Common myeloid progenitor, CD34-positive (primary cell): ENCODE results near the gene TMA7B. TPM values are rescaled to one million over a fixed set of nuclear protein-coding genes. Genes with fewer than 3 reads are reported as not detected.

Source experiments
- CTCF ChIA-PET: fragments of 350-600 bp; sonication (Branson Sonifier 250); formaldehyde crosslinking; loops from one replicate; lab custom pipeline; 2021; ENCODE audit warnings: antibody characterized with exemption; lab: Charles Lee
- POLR2A ChIA-PET: fragments of 350-600 bp; sonication (Branson Sonifier 250); formaldehyde crosslinking; loops from one replicate; lab custom pipeline; 2021; ENCODE audit warnings: antibody characterized with exemption; lab: Charles Lee
- DNase-seq, 3 donors: peaks; one replicate each; pipeline versions ENCODE4 v3.0.0 to v3.0.0-alpha.2; 2013
- H3K27ac ChIP-seq, 2 experiments: 1 replicate in 1 of 2; 2 replicates in 1 of 2; pipeline ENCODE4 v1.7.0; 2013; ENCODE audit warnings: inconsistent platforms in 2 of 2, low read length in 2 of 2, mild to moderate bottlenecking in 2 of 2, low read depth in 1 of 2, moderate library complexity in 1 of 2; ENCODE audit not compliant: severe bottlenecking in 2 of 2, insufficient read depth in 1 of 2, poor library complexity in 1 of 2
- H3K27me3 ChIP-seq, 5 experiments: replicated peaks in 2 of 5; 1 replicate in 3 of 5; 2 replicates in 2 of 5; pipeline versions ENCODE4 v1.6.1 to v1.7.0; 2013; ENCODE audit warnings: low read length in 4 of 5, mild to moderate bottlenecking in 2 of 5, moderate library complexity in 2 of 5, inconsistent platforms in 1 of 5; ENCODE audit not compliant: insufficient read depth in 5 of 5, control insufficient read depth in 4 of 5
- H3K36me3 ChIP-seq, 4 experiments: 1 replicate in 2 of 4; 2 replicates in 2 of 4; pipeline versions ENCODE4 v1.6.1 to v1.7.0; 2013; ENCODE audit warnings: low read length in 3 of 4, control low read depth in 1 of 4, mild to moderate bottlenecking in 1 of 4; ENCODE audit not compliant: control insufficient read depth in 4 of 4, insufficient read depth in 4 of 4
- H3K4me1 ChIP-seq, 4 experiments: 1 replicate in 3 of 4; 2 replicates in 1 of 4; pipeline versions ENCODE4 v1.6.1 to v1.7.1; 2013; ENCODE audit warnings: low read length in 3 of 4, mild to moderate bottlenecking in 3 of 4, control low read depth in 1 of 4, inconsistent platforms in 1 of 4, moderate library complexity in 1 of 4; ENCODE audit not compliant: control insufficient read depth in 4 of 4, insufficient read depth in 4 of 4; ENCODE audit errors: control extremely low read depth in 1 of 4
- H3K4me3 ChIP-seq, 7 experiments: 1 replicate in 4 of 7; 2 replicates in 3 of 7; pipeline versions ENCODE4 v1.5.1 to v1.7.0; 2013; ENCODE audit warnings: mild to moderate bottlenecking in 7 of 7, low read length in 6 of 7, moderate library complexity in 6 of 7, inconsistent platforms in 2 of 7, low read depth in 2 of 7, control low read depth in 1 of 7; ENCODE audit not compliant: insufficient read depth in 4 of 7, control insufficient read depth in 1 of 7; ENCODE audit errors: extremely low read depth in 1 of 7
- H3K9me3 ChIP-seq, 5 experiments: 1 replicate in 4 of 5; 2 replicates in 1 of 5; pipeline versions ENCODE4 v1.6.1 to v1.7.1; 2013; ENCODE audit warnings: low read length in 4 of 5, mild to moderate bottlenecking in 2 of 5, inconsistent platforms in 1 of 5, low read depth in 1 of 5, moderate library complexity in 1 of 5; ENCODE audit not compliant: control insufficient read depth in 4 of 5, insufficient read depth in 2 of 5; ENCODE audit errors: control extremely low read depth in 1 of 5
- WGBS: methylation state at CpG from one replicate; pipeline ENCODE4 v1.1.5; 2013; ENCODE audit not compliant: insufficient coverage; 5-methylcytosine and 5-hydroxymethylcytosine counted together
- polyA plus RNA-seq: library from polyadenylated mRNA; unstranded; fragments of 120-200 nt; gene quantifications from one replicate; pipeline ENCODE4 v1.2.1, GENCODE V29; 2013

Gene TMA7B
- polyA plus RNA-seq, result 0.11 TPM

GRCh38 chr22:39959640-39960447 lies at the start of gene TMA7B:
TSS of gene TMA7B (plus strand) at chr22:39960397. CDS start at chr22:39964375, 3,978 bp downstream.
- peak within 1 kb of the TSS in 1 of 2 experiments; percentile 12 for H3K27ac ChIP-seq
- H3K36me3 ChIP-seq, result no peaks in the 10 kb centered on the region
- peak within 1 kb of the TSS in 3 of 7 experiments; percentile 6 to 17 (median 11) for H3K4me3 ChIP-seq
- 60% methylated on average over 12 of the region's 14 CpGs for WGBS
- CTCF ChIA-PET, result interaction anchor here (0.7 kb wide), 1 partner anchor 9 kb away, joined by 3 read pairs; no protein-coding TSS in a partner anchor
- peaks cover 19 to 65% (median 43%) of the 10 kb centered on the region in 4 experiments for H3K4me1 ChIP-seq
- peaks cover 0 to 32% (median 8%) of the 10 kb centered on the region in 5 experiments for H3K27me3 ChIP-seq
- no peaks in the 10 kb centered on the region for H3K9me3 ChIP-seq
- DNase-seq, result peak; percentile 50 to 89 (median 87)
- POLR2A ChIA-PET, result no interaction called here

DNA sequence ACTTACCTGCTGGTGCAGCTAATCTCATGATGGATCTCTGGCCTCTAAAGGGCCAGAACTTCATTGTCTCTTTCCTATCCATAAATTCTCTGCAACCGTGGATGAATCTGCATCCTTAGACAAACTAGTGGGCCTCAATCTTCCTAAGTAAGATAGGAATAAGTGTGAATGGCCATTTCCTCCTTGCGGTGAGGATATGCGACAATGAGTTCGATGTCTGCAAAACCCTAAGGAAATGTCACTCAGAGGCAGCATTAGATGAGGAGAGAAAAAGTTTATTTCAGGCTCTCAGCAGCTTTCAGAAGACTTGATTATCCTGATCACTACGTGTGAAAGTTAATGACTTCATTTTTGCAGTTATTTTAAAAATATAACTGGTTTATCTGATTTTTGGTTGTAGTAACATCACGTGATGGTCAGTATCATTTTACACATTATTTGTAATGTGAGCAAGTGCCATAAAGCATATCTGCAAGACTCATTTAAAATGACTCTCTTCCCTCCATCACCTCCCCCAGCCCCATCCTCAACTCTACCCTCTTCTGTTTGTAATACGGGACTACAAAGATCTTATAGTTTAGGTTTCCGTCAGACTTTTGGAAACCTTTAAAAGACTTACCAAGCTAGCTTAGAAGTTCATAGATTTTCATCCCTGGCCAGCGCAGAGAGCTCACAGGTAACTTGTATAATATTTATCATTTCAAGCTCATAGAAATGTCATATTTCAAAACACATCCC lies 49.2 kb upstream of the TMA7B start:
- ChIA-PET CTCF (no interaction called here), POLR2A (no interaction called here)
- Histone ChIP-seq H3K27me3 (peaks cover 0 to 9% (median 2%) of the 10 kb centered on the region in 5 experiments), H3K36me3 (no peaks in the 10 kb centered on the region), H3K4me3 (no peak overlapping the region), H3K27ac (no peak overlapping the region), H3K9me3 (no peaks in the 10 kb centered on the region), H3K4me1 (peaks cover 0 to 8% (median 0%) of the 10 kb centered on the region in 4 experiments)
- DNase-seq, result no peak
- WGBS, result 72% methylated on average over 6 of the region's 9 CpGs

GRCh38 chr22:39913321-39913720 lies 46.9 kb upstream of the TMA7B start:
- Histone ChIP-seq H3K27me3 (peaks cover 0 to 9% (median 2%) of the 10 kb centered on the region in 5 experiments), H3K36me3 (no peaks in the 10 kb centered on the region), H3K9me3 (no peaks in the 10 kb centered on the region), H3K27ac (no peak overlapping the region), H3K4me1 (peaks cover 0 to 11% (median 0%) of the 10 kb centered on the region in 4 experiments), H3K4me3 (no peak overlapping the region)
- 97% methylated on average over 5 of the region's 5 CpGs for WGBS
- POLR2A ChIA-PET, result no interaction called here
- no peak for DNase-seq
- CTCF ChIA-PET, result no interaction called here

DNA sequence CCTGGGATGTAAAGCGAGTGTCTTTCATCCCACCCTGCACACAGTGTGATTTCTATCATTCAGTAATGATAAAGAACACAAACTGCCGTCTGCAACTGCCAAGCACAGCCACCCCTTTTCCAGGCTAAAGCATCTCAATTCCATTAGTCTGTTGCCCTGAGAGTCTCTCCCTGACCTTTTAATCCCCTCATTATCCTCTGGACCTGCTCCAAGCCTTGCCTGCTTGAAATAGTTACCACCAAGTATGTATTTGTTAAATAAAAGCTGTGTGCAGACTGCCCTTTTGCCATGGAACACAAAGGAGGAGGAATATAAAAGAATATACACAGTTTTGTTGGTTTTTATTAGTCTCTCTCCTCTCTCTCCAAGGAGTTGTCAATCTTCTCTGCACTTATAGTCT lies 46.3 kb upstream of the TMA7B start:
- Histone ChIP-seq H3K9me3 (no peaks in the 10 kb centered on the region), H3K4me3 (no peak overlapping the region), H3K27ac (no peak overlapping the region), H3K4me1 (peaks cover 0 to 11% (median 0%) of the 10 kb centered on the region in 4 experiments), H3K36me3 (no peaks in the 10 kb centered on the region), H3K27me3 (peaks cover 0 to 9% (median 2%) of the 10 kb centered on the region in 5 experiments)
- no peak for DNase-seq
- WGBS, result 100% methylated on average over 1 of the region's 2 CpGs
- CTCF ChIA-PET, result interaction anchor here (4.1 kb wide), 1 partner anchor 12 kb away, joined by 17 read pairs; no protein-coding TSS in a partner anchor
- POLR2A ChIA-PET, result no interaction called here

DNA sequence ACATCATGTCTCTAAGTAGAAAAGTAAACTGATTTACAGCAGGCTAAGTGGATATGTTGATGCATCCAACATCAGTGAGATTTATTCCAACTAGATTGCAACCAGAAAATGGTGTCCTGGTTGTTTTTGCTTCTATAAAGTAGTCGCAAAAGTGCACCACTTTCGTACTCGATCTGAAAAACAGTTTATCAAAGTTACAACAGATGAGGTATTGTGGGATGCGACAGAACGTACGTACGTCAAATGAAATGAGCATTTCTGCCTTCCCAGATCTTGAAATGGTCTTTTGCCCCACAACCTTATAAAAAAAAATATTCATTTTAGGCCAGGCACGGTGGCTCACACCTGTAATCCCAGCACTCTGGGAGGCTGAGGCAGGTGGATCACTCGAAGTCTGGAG lies 45.6 kb upstream of the TMA7B start:
- Histone ChIP-seq H3K27me3 (peaks cover 0 to 9% (median 2%) of the 10 kb centered on the region in 5 experiments), H3K9me3 (no peaks in the 10 kb centered on the region), H3K27ac (no peak overlapping the region), H3K36me3 (no peaks in the 10 kb centered on the region), H3K4me3 (no peak overlapping the region), H3K4me1 (peaks cover 0 to 11% (median 0%) of the 10 kb centered on the region in 4 experiments)
- ChIA-PET CTCF (interaction anchor here (4.1 kb wide), 1 partner anchor 12 kb away, joined by 17 read pairs; no protein-coding TSS in a partner anchor), POLR2A (no interaction called here)
- WGBS, result 98% methylated on average over 6 of the region's 9 CpGs
- DNase-seq, result no peak

GRCh38 chr22:39915295-39915726 lies 44.9 kb upstream of the TMA7B start:
- Histone ChIP-seq H3K4me3 (no peak overlapping the region), H3K27me3 (peaks cover 0 to 9% (median 2%) of the 10 kb centered on the region in 5 experiments), H3K9me3 (no peaks in the 10 kb centered on the region), H3K27ac (no peak overlapping the region), H3K36me3 (no peaks in the 10 kb centered on the region), H3K4me1 (peaks cover 0 to 11% (median 0%) of the 10 kb centered on the region in 4 experiments)
- CTCF ChIA-PET, result interaction anchor here (0.9 to 4.1 kb wide), 3 partner anchors 10 to 110 kb away, joined by 3 to 17 read pairs (median 3); no protein-coding TSS in a partner anchor
- no peak for DNase-seq
- 67% methylated on average over 3 of the region's 4 CpGs for WGBS
- POLR2A ChIA-PET, result no interaction called here
